Fibroblast of the aortic adventitia (primary cell): ENCODE results near the gene TREML1. TPM values are rescaled to one million over a fixed set of nuclear protein-coding genes. Genes with fewer than 3 reads are reported as not detected.
"Not testable (repeated sequence)": the region's sequence is repeated elsewhere in the genome, so short reads cannot be mapped to it uniquely, and the experiment has no call there.

Experiments
- DNase-seq: peaks from one replicate; pipeline ENCODE4 v3.0.0-alpha.2; 2010; ENCODE audit warnings: low read depth
- H3K4me3 ChIP-seq: 2 replicates; pipeline ENCODE4 v1.5.1; 2011; ENCODE audit warnings: low read depth, mild to moderate bottlenecking, control low read depth, low read length, moderate library complexity
- total RNA-seq: library from RNA; depleted of rRNA; stranded (reverse); fragments of >200 nt; gene quantifications from 2 replicates; pipeline ENCODE4 v1.2.3, GENCODE V29; 2012; ENCODE audit warnings: low replicate concordance
- TF ChIP-seq, protein P1 (sequence below): IDR thresholded peaks from 2 replicates; pipeline ENCODE4 v1.5.1; 2011; ENCODE audit warnings: mild to moderate bottlenecking, low read length, control low read depth, inconsistent platforms; ENCODE audit not compliant: insufficient read depth

Gene TREML1
- total RNA-seq, 1 donor = not detected

DNA sequence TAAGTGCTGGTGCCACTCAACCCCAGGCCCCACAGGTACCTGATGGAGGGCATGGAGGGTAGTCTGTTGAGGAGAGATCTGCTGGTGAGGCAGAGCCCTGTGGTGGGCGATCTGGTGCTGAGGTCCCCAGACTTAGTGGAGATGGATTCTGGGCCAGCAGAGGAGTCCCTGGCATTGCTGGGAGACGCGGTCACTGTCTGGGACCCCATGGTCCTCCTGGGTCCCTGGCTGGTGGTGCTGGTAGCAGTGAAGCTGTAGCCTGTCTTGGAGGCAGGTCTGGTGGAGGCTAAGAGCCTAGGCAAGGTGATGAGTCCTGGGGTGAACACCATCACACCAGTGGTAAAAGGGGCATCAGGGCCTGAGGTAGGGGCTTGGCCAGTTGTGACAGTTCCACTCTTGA lies 40.2 kb upstream of the TREML1 start:
- no peak overlapping the region for H3K4me3 ChIP-seq
- TF ChIP-seq, protein P1, sequence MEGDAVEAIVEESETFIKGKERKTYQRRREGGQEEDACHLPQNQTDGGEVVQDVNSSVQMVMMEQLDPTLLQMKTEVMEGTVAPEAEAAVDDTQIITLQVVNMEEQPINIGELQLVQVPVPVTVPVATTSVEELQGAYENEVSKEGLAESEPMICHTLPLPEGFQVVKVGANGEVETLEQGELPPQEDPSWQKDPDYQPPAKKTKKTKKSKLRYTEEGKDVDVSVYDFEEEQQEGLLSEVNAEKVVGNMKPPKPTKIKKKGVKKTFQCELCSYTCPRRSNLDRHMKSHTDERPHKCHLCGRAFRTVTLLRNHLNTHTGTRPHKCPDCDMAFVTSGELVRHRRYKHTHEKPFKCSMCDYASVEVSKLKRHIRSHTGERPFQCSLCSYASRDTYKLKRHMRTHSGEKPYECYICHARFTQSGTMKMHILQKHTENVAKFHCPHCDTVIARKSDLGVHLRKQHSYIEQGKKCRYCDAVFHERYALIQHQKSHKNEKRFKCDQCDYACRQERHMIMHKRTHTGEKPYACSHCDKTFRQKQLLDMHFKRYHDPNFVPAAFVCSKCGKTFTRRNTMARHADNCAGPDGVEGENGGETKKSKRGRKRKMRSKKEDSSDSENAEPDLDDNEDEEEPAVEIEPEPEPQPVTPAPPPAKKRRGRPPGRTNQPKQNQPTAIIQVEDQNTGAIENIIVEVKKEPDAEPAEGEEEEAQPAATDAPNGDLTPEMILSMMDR = no peak
- DNase-seq = no peak

DNA sequence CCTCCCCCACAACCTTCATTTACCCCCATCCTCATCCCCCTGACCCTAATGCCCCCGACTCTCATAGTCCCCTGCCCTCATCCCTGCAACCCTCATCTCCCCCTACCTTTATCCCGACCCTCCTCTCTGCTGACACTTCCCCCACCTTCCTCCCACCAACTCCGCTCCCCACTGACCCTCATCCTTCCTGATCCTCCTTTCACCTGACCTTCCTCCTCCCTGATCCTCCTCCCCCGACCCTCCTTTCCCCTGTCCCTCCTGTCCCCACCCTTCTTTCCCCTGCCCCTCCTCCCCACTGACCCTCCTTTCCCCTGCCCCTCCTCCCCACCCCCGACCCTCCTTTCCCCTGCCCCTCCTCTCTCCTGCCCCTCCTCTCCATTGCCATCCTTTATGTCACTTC lies 39.7 kb upstream of the TREML1 start:
- no peak for DNase-seq
- H3K4me3 ChIP-seq = no peak overlapping the region
- TF ChIP-seq, protein P1 = no peak

GRCh38 chr6:41193171-41193734 lies 39.1 kb upstream of the TREML1 start:
- TF ChIP-seq, protein P1 = no peak
- H3K4me3 ChIP-seq = no peak overlapping the region
- no peak for DNase-seq

DNA sequence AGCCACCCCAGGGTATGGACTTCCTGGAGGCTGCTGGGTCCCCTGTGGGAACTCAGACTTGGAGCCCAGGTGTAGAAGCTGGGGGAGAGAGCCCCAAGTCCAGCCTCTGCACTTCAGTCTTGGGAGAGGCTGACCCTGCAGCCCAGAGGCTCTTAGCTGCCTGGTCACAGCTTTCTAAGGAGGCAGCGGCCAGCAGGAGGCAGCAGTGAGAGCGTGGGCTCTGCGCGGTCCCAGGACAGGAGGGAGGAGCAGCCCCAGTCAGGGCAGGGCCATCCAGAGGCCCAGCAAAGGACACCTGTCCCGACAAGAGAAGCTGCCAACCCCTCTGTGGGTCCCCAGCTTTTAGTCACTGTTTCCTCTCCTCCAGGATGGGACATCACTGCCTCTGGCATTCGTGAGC lies 37.4 kb upstream of the TREML1 start:
- DNase-seq = peak; percentile 7
- TF ChIP-seq, protein P1 = peak; percentile 39
- no peak overlapping the region for H3K4me3 ChIP-seq

DNA sequence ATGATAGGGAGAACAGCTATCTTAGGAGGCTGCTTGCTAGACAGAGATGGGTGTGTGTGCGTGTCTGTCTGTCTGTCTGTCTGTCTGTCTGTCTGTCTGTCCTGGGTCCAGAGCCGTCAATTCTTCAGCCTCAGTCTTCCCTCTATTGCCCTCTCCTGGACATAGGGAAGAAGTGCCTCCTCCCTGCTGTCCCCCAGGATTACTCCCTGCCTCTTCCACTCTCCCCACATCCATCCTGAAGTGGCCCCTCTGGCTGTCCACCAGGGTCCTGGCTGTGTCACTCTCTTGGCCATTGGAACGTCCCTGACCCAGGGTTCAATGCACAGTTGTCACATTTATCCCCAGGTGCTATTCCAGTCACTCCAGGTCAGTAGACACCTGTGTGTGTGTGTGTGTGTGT lies 36.6 kb upstream of the TREML1 start:
- H3K4me3 ChIP-seq = no peak overlapping the region
- TF ChIP-seq, protein P1 = no peak
- no peak for DNase-seq

- no peak for DNase-seq
- no peak overlapping the region for H3K4me3 ChIP-seq
- TF ChIP-seq, protein P1 = no peak
Measured at GRCh38 chr6:41189967-41190366, 35.8 kb upstream of the TREML1 start.

DNA sequence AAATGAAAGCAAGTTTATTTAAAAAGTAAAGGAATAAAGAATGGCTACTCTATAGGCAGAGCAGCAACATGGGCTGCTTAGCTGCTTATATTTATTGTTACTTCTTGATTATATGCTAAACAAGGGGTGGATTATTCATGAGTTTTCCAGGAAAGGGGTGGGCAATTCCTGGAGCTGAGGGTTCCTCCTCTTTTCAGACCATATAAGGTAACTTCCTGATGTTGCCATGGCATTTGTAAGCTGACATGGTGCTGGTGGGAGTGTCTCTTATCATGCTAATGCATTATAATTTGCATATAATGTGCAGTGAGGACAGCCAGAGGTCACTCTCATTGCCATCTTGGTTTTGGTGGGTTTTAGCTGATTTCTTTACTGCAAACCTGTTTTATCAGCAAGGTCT lies 34.9 kb upstream of the TREML1 start:
- not testable (repeated sequence) for H3K4me3 ChIP-seq, DNase-seq
